Ascending aorta (tissue), 2 donors: ENCODE data around the gene AHNAK2. TPM values are rescaled to one million over a fixed set of nuclear protein-coding genes. Genes with fewer than 3 reads are reported as not detected.

Experiments
- DNase-seq, 2 donors: peaks; one replicate each; pipeline ENCODE4 v3.0.0-alpha.2; 2019; ENCODE audit warnings: low spot score in 2 of 2
- H3K27ac ChIP-seq, 2 donors: fragments of 200-600 bp; sonication (generic); one replicate each; pipeline ENCODE4 v1.5.1; 2016 to 2017; ENCODE audit warnings: mild to moderate bottlenecking in 1 of 2
- H3K27me3 ChIP-seq: fragments of 200-600 bp; sonication (generic); one replicate; pipeline ENCODE4 v1.5.1; 2017
- H3K36me3 ChIP-seq, 2 donors: fragments of 200-600 bp; sonication (generic); one replicate each; pipeline ENCODE4 v1.5.1; 2016
- H3K4me1 ChIP-seq, 2 donors: fragments of 200-600 bp; sonication (generic); one replicate each; pipeline ENCODE4 v1.5.1; 2016 to 2017; ENCODE audit warnings: mild to moderate bottlenecking in 1 of 2
- H3K4me3 ChIP-seq, 2 donors: fragments of 200-600 bp; sonication (generic); one replicate each; pipeline ENCODE4 v1.5.1; 2016 to 2017; ENCODE audit warnings: mild to moderate bottlenecking in 1 of 2
- H3K9me3 ChIP-seq, 2 donors: fragments of 200-600 bp; sonication (generic); one replicate each; pipeline ENCODE4 v1.5.1; 2016
- intact Hi-C: fragments of 100-400 bp; cut with DNase I; formaldehyde crosslinking; loops from one replicate; pipeline ENCODE4 v1.15.1; 2023
- total RNA-seq: library from RNA; depleted of rRNA; stranded (reverse); fragments of >200 nt; gene quantifications from one replicate; pipeline ENCODE4 v1.1.0, GENCODE V29; 2016
- TF ChIP-seq, protein P1 (sequence below), 3 experiments: fragments of 200-600 bp in 2 of 3; fragments of 450-650 bp in 1 of 3; sonication (generic) in 2 of 3; IDR thresholded peaks; one replicate each; pipeline ENCODE4 v1.5.1; 2016 to 2019; ENCODE audit warnings: antibody characterized with exemption in 3 of 3, mild to moderate bottlenecking in 1 of 3, moderate library complexity in 1 of 3

The AHNAK2 gene
- total RNA-seq, 1 donor from 2014 or later = 35.5 TPM

DNA sequence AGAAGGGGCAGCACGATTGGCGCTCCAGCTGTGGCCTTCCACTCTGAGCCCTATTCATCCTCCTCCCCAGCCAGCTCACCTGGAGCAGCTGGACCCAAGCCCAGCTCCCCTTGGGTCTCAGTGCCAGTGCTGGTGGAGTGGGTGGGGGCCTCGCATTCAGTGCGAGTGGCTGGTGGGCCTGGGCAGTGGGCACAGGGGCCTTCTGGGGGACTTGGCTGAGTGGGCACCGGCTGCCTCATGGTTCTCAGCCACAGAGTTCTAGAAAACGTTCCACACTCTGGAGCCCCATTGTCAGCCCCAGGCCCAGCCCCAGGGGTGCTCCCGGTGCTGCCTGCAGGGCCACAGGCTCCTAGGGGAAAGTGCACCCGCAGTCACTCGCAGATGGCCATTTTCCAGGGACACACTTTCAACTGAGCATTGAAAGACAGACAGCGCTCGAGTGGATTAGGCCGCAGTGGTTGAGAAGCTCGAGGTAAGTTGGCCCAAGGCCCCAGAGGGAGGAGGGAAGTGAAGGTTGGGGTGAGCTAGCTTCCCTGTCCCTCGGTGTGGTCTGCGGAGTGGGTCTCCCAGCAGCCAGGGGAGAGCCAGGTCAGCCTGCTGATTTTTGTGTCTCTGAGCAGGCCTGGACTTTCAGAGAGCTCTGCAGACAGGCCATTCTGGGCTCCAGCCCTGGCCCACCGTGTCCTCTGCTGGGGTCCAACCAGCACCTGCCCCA lies 11.2 kb upstream of the AHNAK2 start:
- intact Hi-C loops = no loop called here
- H3K4me3 ChIP-seq = no peak overlapping the region
- TF ChIP-seq, protein P1, sequence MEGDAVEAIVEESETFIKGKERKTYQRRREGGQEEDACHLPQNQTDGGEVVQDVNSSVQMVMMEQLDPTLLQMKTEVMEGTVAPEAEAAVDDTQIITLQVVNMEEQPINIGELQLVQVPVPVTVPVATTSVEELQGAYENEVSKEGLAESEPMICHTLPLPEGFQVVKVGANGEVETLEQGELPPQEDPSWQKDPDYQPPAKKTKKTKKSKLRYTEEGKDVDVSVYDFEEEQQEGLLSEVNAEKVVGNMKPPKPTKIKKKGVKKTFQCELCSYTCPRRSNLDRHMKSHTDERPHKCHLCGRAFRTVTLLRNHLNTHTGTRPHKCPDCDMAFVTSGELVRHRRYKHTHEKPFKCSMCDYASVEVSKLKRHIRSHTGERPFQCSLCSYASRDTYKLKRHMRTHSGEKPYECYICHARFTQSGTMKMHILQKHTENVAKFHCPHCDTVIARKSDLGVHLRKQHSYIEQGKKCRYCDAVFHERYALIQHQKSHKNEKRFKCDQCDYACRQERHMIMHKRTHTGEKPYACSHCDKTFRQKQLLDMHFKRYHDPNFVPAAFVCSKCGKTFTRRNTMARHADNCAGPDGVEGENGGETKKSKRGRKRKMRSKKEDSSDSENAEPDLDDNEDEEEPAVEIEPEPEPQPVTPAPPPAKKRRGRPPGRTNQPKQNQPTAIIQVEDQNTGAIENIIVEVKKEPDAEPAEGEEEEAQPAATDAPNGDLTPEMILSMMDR (IDR thresholded peaks at IDR 0.05) = no peak

DNA sequence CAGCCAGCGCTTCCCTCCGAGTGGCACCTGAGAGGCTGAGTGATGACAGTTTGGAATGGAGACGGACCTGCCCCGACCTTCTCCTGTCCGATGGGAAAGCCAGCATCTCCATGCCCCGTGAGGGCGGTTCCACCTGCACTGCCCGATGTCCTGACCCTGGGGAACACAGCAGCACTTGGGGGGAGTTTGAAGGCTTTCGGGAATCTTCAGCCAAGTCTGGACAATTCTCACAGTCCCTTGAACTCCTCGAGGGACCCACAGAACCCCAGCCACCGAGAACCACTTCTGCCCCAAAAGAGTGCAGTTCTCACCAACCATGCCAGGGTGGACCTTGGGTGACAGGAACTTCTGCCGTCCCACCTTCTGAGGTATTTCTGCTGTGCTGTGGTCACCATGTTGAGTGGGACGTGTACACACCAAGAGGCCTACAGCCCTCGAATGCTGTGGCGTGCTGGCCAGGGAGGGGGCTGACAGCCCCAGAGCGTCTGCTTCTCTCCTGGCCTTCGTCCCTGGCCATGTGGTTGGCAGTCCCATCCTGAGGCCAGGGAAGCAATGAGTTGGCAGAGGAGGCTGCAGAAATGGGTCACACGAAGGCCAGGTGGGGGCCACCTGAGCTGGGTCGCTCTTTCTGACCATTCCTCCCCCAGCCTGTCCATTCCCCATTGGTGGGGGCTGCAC lies 8.5 kb upstream of the AHNAK2 start:
- peaks cover 0 to 8% of the 10 kb centered on the region in 2 donors for H3K36me3 ChIP-seq
- H3K4me3 ChIP-seq = peak overlapping the region; percentile 85 to 98
- intact Hi-C loops = no loop called here
- H3K9me3 ChIP-seq = no peaks in the 10 kb centered on the region
- H3K27ac ChIP-seq = no peak overlapping the region
- H3K4me1 ChIP-seq = peaks cover 9 to 12% of the 10 kb centered on the region in 2 donors
- DNase-seq = no peak
- TF ChIP-seq, protein P1 (IDR thresholded peaks at IDR 0.05) = no peak
- H3K27me3 ChIP-seq = no peaks in the 10 kb centered on the region

More for the DNA sequence above, 11.2 kb upstream of the AHNAK2 start:
- no peaks in the 10 kb centered on the region for H3K27me3 ChIP-seq
- no peak overlapping the region for H3K27ac ChIP-seq
- H3K9me3 ChIP-seq = no peaks in the 10 kb centered on the region
- peaks cover 9 to 12% of the 10 kb centered on the region in 2 donors for H3K4me1 ChIP-seq
- H3K36me3 ChIP-seq = peaks cover 8 to 9% of the 10 kb centered on the region in 2 donors
- DNase-seq = no peak

DNA sequence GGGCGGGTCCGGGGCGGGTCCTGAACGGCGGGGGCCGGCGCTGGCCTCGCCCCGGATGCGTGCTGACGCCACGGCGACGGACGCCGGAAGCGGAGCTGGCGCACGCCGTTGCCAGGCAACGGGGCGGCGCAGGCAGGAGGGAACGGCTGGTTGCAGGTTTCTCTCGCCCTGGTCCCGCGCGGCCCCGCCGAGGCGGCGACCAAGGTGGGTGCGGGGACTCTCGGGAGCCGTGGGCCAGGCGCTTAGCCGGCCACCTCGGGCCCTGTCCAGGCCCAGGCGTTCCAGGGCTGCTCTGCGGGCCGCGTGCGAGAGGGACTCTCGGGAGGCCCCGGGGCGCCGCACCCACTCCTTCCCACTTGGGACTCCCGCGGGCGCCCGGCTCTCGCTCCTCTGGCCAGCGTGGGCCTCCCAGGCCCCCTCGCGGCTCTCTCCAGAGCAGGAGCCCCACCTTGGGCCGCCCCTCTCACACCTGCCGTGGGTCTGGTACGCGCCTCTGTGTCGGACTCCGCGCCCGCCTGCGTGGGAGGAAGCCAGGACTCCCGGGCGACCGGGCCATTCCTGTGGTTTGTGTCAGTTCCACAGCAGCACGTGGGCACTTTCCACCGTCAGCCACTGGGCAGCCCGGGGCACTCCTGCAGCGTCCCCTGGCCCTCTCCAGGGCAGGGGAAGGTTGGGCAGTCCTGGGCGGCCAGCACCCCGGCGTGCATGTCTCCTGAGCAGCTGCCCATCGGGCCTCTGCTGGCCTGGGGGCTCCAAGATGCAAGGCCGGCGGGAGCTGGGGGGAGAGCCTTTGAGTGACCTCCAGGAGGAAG lies 7.7 kb upstream of the AHNAK2 start, which contains the start of gene CLBA1:
CLBA1 (plus strand) TSS at position 114 of the 812 bp plus-strand sequence; CDS start at position 758, 644 bp downstream.
- Histone ChIP-seq H3K27me3 (no peaks in the 10 kb centered on the region), H3K9me3 (no peaks in the 10 kb centered on the region), H3K36me3 (peaks cover 0 to 8% of the 10 kb centered on the region in 2 donors), H3K27ac (peak within 1 kb of the TSS; percentile 76 to 79), H3K4me3 (peak within 1 kb of the TSS; percentile 85 to 98), H3K4me1 (peaks cover 9 to 12% of the 10 kb centered on the region in 2 donors)
- TF ChIP-seq, protein P1 (IDR thresholded peaks at IDR 0.05) = no peak
- DNase-seq = peak in 1 of 2 donors; percentile 93
- intact Hi-C loops = loop anchor here (1.0 to 2.0 kb wide), 3 partner anchors 13 to 53 kb away; partner anchors contain the start of gene CDCA4

DNA sequence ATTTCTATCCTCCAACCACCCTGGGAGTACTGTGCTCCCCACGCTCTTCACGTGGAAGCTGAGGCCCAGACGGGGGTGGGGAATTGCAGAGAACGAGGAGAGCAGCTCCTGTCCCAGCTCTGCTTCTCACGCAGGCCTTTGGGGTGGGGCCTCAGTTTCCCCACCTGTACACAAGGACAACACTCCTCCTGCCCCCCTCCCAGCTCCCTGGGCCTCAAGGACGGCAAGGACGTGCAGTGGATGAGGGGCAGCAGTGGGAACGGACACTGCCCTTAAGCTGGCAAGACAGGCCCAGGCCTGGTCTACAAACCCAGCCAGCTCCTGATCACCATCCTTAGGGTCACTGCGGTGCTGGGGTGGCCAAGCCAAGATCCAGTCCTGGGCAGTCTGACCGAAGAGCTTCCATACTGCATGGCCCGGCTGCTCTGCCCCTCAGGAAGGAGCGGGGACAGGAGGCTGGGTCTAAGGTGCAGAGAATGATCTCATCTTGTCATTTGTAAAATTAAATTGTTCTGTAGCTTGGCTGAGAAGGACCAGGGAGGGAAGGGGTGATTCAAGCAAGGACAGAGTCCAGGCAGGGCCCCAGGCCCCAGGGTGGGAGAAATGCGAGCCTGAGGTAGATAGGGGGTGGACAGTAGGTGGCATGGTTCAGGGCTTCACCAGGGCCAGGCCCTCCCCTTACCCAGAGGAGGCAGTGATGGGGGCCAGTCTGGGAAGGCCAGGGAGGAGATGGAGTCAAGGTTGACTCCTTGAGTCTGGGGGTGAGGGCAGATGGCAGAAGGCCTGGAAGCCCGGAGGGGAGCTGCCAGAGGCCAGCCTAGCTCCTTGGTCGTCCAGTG lies 6.1 kb upstream of the AHNAK2 start:
- peak overlapping the region; percentile 62 to 79 for H3K27ac ChIP-seq
- no peaks in the 10 kb centered on the region for H3K9me3 ChIP-seq
- H3K36me3 ChIP-seq = peaks cover 0 to 2% of the 10 kb centered on the region in 2 donors
- H3K27me3 ChIP-seq = no peaks in the 10 kb centered on the region
- H3K4me1 ChIP-seq = peaks cover 9 to 12% of the 10 kb centered on the region in 2 donors
- no peak overlapping the region for H3K4me3 ChIP-seq
- DNase-seq = no peak
- TF ChIP-seq, protein P1 (IDR thresholded peaks at IDR 0.05) = no peak
- intact Hi-C loops = loop anchor here (2.0 kb wide), 1 partner anchor 51 kb away; no protein-coding TSS in a partner anchor
